IMR-90 (cell line): ENCODE data around the gene BAD. TPM values are rescaled to one million over a fixed set of nuclear protein-coding genes. Genes with fewer than 3 reads are reported as not detected.

Experiments used
- BHLHE40 ChIP-seq: fragments of 150-350 bp; IDR thresholded peaks from 2 replicates; pipeline ENCODE4 v1.6.1; 2016; ENCODE audit warnings: mild to moderate bottlenecking, low read depth, low read length
- FOS ChIP-seq: fragments of 150-350 bp; IDR thresholded peaks from 2 replicates; pipeline ENCODE4 v1.6.1; 2016; ENCODE audit warnings: low read depth, low read length
- MAFK ChIP-seq: IDR thresholded peaks from 2 replicates; pipeline ENCODE4 v1.6.1; 2012; ENCODE audit warnings: low read depth, low read length, improper control_type of control experiment
- polyA plus RNA-seq, 3 experiments: library from polyadenylated mRNA; depleted of rRNA; stranded (reverse); fragments of >200 nt; gene quantifications; 2 replicates each; pipeline ENCODE4 v1.2.3, GENCODE V29; 2012; ENCODE audit warnings: low replicate concordance in 1 of 3
- total RNA-seq: library from RNA; depleted of rRNA; stranded (reverse); fragments of >200 nt; gene quantifications from 2 replicates; pipeline ENCODE4 v1.2.3, GENCODE V29; 2012

BAD gene
- total and polyA plus RNA-seq, 2 of the 4 experiments (the other 2 are of a cell fraction), result 30.3 to 68.0 TPM

DNA sequence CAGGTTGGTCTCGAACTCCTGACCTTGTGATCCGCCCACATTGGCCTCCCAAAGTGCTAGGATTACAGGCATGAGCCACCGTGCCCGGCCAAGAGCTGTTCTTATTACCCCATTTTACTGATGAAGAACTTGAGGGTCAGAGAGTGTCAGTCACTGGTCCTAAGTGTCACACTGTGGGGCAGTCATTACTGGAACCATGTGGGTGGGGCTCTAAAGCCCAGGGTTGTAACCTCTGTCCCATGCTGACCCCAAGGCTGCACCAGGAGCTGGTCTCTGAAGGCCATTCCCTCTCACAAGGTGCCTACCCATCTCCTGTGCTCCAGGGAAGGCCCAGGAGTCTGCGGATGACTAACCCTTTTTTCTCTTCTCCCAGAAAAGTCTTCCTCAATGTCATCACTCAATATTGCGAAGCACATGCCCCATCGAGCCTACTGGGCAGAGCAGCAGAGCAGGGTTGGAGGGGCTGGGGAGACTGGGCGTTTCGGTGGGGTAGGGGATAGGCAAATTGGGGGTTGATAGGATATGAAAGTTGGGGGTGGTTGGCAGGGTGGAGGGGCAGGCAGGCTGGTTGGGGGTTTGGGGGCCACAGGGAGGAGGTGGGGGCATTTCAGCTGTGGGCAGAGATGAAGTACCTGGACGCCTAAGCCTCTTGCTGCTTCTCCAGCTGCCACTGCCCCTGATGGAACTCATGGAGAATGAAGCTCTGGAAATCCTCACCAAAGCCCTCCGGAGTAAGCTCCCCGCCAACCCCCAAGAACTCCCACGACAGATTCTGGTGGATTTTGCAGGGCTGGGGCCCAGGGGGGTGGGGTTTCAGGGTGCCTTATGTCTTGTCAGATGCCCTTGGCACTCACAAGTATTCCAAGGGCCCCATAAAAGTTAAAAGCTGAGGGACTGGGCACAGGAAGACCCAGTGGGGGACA, 18.9 kb upstream of the BAD start (continued):
- no peak for TF ChIP-seq FOS
- no peak for TF ChIP-seq BHLHE40
- no peak for TF ChIP-seq MAFK
